Left forelimb (tissue), 1 donor: ENCODE data around the gene FN3K.

Experiments
- DNase-seq: peaks from one replicate; pipeline ENCODE4 v3.0.0-alpha.2; 2018; ENCODE audit warnings: low spot score

The FN3K gene

DNA sequence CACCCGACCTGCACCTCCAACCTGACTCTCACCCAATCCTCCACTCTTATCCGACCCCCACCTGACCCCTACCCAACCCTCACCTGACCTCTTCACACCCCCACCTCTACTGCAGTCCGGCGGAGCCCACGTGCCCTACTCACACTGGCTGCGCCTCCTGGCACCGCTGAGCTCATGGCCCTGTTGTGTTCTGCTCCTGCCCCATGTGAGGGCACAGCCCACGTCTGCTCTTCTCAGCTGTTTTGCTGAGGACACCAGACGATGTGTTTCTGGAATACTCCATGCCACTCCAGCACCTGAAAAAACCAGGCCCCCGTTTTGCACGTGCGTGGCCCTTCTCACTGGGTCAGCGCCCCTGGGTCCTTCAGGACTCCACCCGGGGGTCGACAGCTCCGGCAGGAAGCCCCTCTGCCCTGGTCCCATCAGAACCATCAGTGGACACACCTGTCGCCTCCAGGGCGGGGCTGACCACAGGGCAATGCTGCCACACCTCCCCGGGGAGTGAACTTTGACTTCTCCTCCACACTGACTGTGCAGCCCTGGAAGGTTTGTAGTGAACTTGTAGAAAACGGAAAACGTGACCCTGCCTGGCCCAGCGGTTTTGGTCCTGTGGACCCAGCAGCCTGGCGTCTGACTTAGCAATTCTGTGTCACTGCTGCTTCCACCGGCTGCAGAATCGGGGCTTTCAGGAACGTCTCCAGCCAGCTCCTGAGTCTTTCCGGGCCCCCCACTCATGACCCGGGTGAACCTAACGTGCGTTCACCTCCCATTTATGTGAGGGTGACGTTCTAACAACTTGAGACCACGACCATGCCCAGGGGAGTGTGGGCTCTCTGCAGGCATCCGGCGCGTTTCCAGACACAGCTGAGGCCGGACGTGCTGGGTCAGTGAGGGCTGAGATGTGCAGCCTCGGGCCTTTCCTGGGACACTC is 31.2 kb upstream of the FN3K start:
- no peak for DNase-seq

- no peak for DNase-seq
These were observed 30.5 kb upstream of the FN3K start for GRCh38 chr17:82704886-82705285.

DNA sequence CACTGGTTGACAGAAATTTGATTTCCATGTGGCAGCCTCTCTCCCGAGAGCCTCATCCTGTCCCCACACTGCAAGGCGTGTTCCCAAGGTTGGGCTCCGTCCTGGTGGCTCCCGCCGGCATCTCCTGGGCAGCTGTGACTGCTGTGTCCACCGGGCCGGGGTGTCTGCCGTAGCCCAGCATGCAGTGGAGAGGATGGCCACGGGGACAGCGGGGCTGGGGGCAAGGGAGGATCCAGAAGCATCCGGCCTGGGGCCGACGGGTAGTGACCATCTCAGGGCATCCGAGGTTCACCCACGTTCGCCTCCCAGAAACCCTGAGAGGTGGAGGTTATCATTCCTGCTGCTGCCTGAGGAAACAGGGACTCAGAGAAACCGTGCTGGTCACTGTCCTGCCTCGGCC is 29.7 kb upstream of the FN3K start:
- no peak for DNase-seq

- DNase-seq = no peak
These were observed 26.3 kb upstream of the FN3K start for GRCh38 chr17:82709024-82709675.

- DNase-seq = no peak
These were observed 25.5 kb upstream of the FN3K start for GRCh38 chr17:82709676-82710498.

- no peak for DNase-seq
These were observed 24.7 kb upstream of the FN3K start for GRCh38 chr17:82710499-82711232.

- no peak for DNase-seq
These were observed 22.2 kb upstream of the FN3K start for GRCh38 chr17:82713071-82713723.

DNA sequence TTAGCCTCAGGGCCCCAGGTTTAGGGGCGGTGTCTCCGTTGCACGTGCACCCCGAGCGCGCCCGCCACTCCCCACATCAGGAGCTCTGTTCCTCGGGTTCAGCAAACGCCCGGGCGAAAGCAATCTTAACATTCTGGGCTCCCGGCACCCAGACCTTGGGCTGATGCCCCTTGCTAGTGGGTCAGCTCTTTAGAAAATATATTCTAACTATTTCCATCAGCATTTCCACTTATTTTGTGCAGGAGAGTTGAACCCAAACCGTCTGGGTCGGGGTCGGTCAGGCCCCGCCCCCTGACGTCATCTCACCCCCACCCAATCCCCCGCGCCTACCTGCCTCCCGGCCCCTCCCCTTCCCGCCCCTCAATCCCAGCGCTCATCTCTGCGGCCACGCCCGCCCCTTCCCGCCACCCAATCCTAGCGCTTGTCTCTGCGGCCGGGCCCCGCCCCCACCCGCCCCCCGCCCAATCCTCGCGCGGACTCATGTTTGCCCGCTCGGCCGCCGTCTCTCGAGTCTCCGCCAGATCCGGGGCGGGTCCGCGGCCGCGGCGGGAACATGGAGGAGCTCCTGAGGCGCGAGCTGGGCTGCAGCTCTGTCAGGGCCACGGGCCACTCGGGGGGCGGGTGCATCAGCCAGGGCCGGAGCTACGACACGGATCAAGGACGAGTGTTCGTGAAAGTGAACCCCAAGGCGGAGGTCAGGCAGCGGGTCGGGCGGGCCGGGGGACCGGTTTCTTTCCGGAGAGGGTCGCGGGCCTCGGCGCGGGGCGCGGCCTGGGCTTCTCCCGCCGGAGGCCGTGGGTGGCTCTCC is 19.0 kb upstream of the FN3K start, which contains the start of gene FN3KRP:
Gene FN3KRP, plus strand, starts transcription at position 504 of the 808 bp plus-strand sequence. Its CDS starts 50 bp downstream, at position 554.
- DNase-seq = peak; percentile 98

DNA sequence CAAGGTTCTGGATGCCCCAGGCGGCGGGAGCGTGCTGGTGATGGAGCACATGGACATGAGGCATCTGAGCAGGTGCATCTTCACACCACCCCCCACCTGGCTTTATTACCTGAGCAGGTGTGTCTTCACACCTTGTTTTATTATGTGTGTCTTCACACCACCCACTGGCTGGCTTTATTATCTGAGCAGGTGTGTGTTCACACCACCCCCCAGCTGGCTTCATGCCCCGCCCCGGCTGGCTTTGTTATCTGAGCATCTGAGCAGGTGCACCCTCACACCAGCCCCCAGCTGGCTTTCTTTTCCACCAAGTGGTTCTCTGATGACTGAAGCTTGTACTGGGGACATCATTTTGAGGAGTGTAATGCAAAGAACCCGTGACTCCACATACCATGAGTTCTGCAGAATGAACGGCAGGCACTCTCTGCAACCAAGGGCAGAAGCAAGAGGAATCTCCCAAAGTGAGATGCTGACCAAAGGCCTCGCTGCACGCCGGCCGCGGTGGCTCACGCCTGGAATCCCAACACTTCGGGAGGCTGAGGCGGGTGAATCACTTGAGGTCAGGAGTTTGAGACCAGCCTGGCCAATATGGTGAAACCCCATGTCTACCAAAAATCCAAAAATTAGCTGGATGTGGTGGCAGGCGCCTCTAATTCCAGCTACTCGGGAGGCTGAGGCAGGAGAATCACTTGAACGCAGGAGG is 16.3 kb upstream of the FN3K start:
- no peak for DNase-seq

DNA sequence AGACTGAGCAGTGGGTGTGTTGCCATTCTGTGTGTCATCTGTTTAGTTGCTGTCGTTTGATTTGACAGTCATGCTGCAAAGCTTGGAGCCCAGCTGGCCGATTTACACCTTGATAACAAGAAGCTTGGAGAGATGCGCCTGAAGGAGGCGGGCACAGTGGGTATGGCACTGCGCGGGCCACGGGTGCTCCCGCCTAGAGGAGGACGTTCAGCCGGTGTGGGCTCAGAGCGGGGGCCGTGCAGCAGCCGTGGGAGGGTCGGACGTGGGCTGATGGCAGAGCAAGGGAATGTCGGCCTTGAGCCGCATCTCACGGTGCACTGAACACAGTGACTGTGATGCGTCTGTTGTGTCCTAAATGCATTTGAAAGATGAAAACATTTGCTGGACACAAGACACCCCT is 15.2 kb upstream of the FN3K start:
- DNase-seq = no peak

DNA sequence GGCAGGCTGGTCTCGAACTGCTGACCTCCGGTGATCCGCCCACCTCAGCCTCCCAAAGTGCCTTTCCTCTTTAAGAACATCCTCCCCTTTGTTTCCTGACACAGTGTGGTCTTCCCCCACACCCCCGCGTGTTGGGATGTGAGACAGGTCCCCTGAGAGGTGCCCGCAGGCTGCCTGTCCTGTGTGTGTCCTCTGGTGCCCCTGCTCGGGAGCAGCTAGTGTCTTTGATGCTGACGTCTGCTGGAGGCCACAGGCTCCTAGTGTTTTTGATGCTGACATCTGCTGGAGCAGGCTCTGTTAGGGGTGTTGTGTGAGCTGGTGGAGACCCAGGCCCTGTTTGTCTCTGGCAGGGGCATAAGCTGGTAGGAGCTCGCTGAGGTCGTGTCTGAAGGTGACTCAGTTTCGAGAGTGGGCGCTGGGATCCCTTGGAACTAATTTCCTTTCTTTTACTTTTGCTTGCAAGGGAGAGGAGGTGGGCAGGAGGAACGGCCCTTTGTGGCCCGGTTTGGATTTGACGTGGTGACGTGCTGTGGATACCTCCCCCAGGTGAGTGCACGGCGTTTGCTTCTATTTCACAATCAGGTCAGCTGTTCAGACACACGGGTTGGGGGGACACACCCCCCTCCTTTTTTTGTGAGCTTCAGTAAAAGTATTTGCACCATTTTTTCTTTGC is 12.9 kb upstream of the FN3K start:
- no peak for DNase-seq

GRCh38 chr17:82723169-82723807 is 12.1 kb upstream of the FN3K start:
- no peak for DNase-seq

- no peak for DNase-seq
These were observed 9.0 kb upstream of the FN3K start for GRCh38 chr17:82726427-82726826.

- no peak for DNase-seq
These were observed 5.7 kb upstream of the FN3K start for GRCh38 chr17:82729479-82730260.

- DNase-seq = no peak
These were observed 3.2 kb upstream of the FN3K start for GRCh38 chr17:82732118-82732743.

DNA sequence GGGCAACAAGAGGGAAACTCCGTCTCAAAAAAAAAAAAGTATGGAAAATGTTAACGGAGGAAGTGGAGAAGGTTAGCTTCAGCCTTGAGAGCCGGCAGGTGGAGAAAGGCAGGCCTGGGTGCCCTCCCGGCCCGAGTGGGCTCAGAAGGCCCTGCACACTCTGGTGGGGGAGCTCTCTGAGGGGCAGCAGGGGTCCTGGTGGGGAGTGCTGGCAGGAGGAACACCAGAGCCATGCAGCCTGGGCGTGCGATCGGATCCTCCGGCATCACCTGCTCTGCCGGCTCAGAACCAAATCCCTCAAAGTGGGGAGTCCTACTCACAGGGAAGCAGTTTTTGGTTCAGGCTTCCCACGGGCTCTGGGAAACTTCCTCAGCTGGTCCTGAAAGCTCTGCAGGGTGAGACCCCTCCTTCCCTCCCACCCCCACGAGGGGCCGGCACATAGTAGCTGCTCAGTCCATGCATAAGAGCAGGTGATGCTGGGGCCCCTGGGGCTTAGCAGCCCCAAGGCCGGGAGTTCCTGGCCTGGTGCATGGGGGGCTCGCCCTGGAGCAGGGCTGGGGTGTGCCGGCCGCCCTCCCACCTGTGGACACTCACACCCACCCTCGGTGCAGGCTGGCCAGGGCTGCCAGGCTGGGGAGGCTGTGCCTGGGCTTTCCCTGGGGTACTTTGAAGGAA is 1.2 kb downstream of the FN3K start:
- DNase-seq = no peak
